Transverse colon (tissue), 4 donors: Measurements from ENCODE around the gene NDUFC2.

Source experiments
- CTCF ChIP-seq, 5 experiments: fragments of 200-600 bp in 3 of 5; fragments of 450-650 bp in 2 of 5; sonication (generic) in 3 of 5; IDR thresholded peaks; 1 replicate in 2 of 5; 2 replicates in 3 of 5; pipeline ENCODE4 v1.5.1; 2016 to 2017; ENCODE audit warnings: antibody characterized with exemption in 5 of 5, inconsistent platforms in 3 of 5, mild to moderate bottlenecking in 2 of 5, moderate library complexity in 1 of 5
- EP300 ChIP-seq: sonication (generic); formaldehyde crosslinking; IDR thresholded peaks from one replicate; pipeline ENCODE4 v1.6.1; 2017; ENCODE audit warnings: antibody characterized with exemption, low read depth
- POLR2A ChIP-seq: fragments of 450-650 bp; IDR thresholded peaks from one replicate; pipeline ENCODE4 v1.6.1; 2016; ENCODE audit warnings: antibody characterized with exemption, mild to moderate bottlenecking, moderate library complexity
- POLR2AphosphoS5 ChIP-seq, 3 donors: sonication (generic); formaldehyde crosslinking; IDR thresholded peaks; one replicate each; pipeline ENCODE4 v1.6.1; 2016; ENCODE audit warnings: antibody characterized with exemption in 3 of 3

- TF ChIP-seq POLR2A (no peak), CTCF (IDR thresholded peaks at IDR 0.05) (no peak), POLR2AphosphoS5 (IDR thresholded peaks at IDR 0.05) (no peak), EP300 (no peak)
Measured at GRCh38 chr11:78111298-78111697, 31.6 kb upstream of the NDUFC2 start.
